Breast epithelium (tissue), 3 donors: ENCODE data around the gene ZNF319.

ENCODE experiments used
- CTCF ChIP-seq, 3 donors: fragments of 450-650 bp; IDR thresholded peaks; one replicate each; pipeline ENCODE4 v1.5.1; 2016 to 2017; ENCODE audit warnings: antibody characterized with exemption in 3 of 3, mild to moderate bottlenecking in 3 of 3, moderate library complexity in 3 of 3
- POLR2A ChIP-seq: fragments of 450-650 bp; IDR thresholded peaks from one replicate; pipeline ENCODE4 v1.6.1; 2016; ENCODE audit warnings: antibody characterized with exemption, mild to moderate bottlenecking, moderate library complexity

- no peak for TF ChIP-seq POLR2A
- TF ChIP-seq CTCF (IDR thresholded peaks at IDR 0.05), result no peak
Measured at GRCh38 chr16:57948027-57948426, 52.4 kb downstream of the ZNF319 start.
